Heart left ventricle (tissue), 16 donors: Measurements from ENCODE around the gene ZNF701. TPM values are rescaled to one million over a fixed set of nuclear protein-coding genes. Genes with fewer than 3 reads are reported as not detected.
A peak's percentile ranks its signal among the peaks of the same experiment; 100 is the strongest.
"Not testable (repeated sequence)": the region's sequence is repeated elsewhere in the genome, so short reads cannot be mapped to it uniquely, and the experiment has no call there.

Experiments
- ATAC-seq, 4 donors: fragments of 200-7000 bp; cut with Tn5 transposase; one replicate each; pipeline ENCODE4 v1.9.1; 2020 to 2022; ENCODE audit warnings: moderate library complexity in 4 of 4, mild to moderate bottlenecking in 3 of 4, moderate number of reproducible peaks in 1 of 4
- DNase-seq, 5 donors: peaks; one replicate each; pipeline ENCODE4 v3.0.0-alpha.2; 2020
- H3K27ac ChIP-seq, 12 donors: fragments of 200-600 bp; sonication (generic) in 4 of 12; one replicate each; pipeline versions ENCODE4 v1.5.0 to v1.8.0; 2016 to 2022; ENCODE audit warnings: mild to moderate bottlenecking in 2 of 12
- H3K27me3 ChIP-seq, 9 donors: fragments of 200-600 bp; sonication (generic) in 2 of 9; one replicate each; pipeline versions ENCODE4 v1.5.1 to v1.8.0; 2016 to 2022; ENCODE audit warnings: mild to moderate bottlenecking in 3 of 9
- H3K36me3 ChIP-seq, 9 donors: fragments of 200-600 bp; sonication (generic) in 2 of 9; one replicate each; pipeline versions ENCODE4 v1.5.0 to v1.8.0; 2018 to 2022; ENCODE audit warnings: mild to moderate bottlenecking in 2 of 9
- H3K4me1 ChIP-seq, 12 donors: fragments of 200-600 bp; sonication (generic) in 4 of 12; one replicate each; pipeline versions ENCODE4 v1.5.0 to v1.8.0; 2016 to 2022; ENCODE audit warnings: mild to moderate bottlenecking in 3 of 12
- H3K4me3 ChIP-seq, 12 donors: fragments of 200-600 bp; sonication (generic) in 4 of 12; one replicate each; pipeline versions ENCODE4 v1.5.0 to v1.8.0; 2017 to 2022; ENCODE audit warnings: mild to moderate bottlenecking in 9 of 12, moderate library complexity in 4 of 12
- H3K9me3 ChIP-seq, 12 donors: fragments of 200-600 bp; sonication (generic) in 4 of 12; one replicate each; pipeline versions ENCODE4 v1.5.0 to v1.8.0; 2016 to 2022; ENCODE audit warnings: mild to moderate bottlenecking in 1 of 12
- CTCF ChIP-seq, 12 donors: fragments of 200-600 bp; sonication (generic) in 4 of 12; IDR thresholded peaks; one replicate each; pipeline versions ENCODE4 v1.5.0 to v1.8.0; 2018 to 2022; ENCODE audit warnings: antibody characterized with exemption in 12 of 12, mild to moderate bottlenecking in 5 of 12
- POLR2A ChIP-seq, 2 donors: fragments of 450-650 bp; IDR thresholded peaks; one replicate each; pipeline ENCODE4 v1.6.1; 2017; ENCODE audit warnings: antibody characterized with exemption in 2 of 2, mild to moderate bottlenecking in 2 of 2, moderate library complexity in 2 of 2
- WGBS, 4 donors: extraction: QIAGEN DNeasy Blood & Tissue Kit in 2 of 4; methylation state at CpG; one replicate each; pipeline versions ENCODE4 v1.1.5 to v1.1.7; 2013 to 2018; 5-methylcytosine and 5-hydroxymethylcytosine counted together
- intact Hi-C, 10 donors: fragments of 100-400 bp; cut with DNase I; formaldehyde crosslinking; loops; one replicate each; pipeline versions ENCODE4 v1.11.1 to v1.14.2; 2022
- polyA plus RNA-seq, 2 donors: library from polyadenylated mRNA; stranded (reverse); fragments of 200-250 nt; gene quantifications; one replicate each; pipeline ENCODE4 v1.2.3, GENCODE V29; 2013
- total RNA-seq, 9 donors: library from RNA; depleted of rRNA in 2 of 9; stranded (reverse); fragments of >200 nt in 2 of 9; fragmentation: NEBNext Ultra II Directional in 3 of 9; extraction: Animal tissue kit (Norgen Biotek cat#: 25700) in 3 of 9; gene quantifications; one replicate each; pipeline versions ENCODE4 v1.1.0 to v1.2.4, GENCODE V29; 2016 to 2023
- donor health status: ischemic (EF 13 %, LVEDD 7.1; RV severe dilation, severe dysfunction).
- donor health status: healthy with polysubstance abuse.
- donor health status: DM: no; HTN: yes; CAD: no.
- donor health status: DM: no; HTN: no; CAD: no.
- donor health status: ischemic (EF 25% LVEDD 6.9; RV normal size, moderate dysfunction).
- donor health status: ischemic (EF 25% LVEDD 5.7; RV mildly dilated, moderate dysfunction).
- donor health status: healthy.
- donor health status: DM: yes; HTN: yes; CAD: no.
- donor health status: ischemic (EF 35%, LVEDD 5.7; RV mildly dilated, moderate dysfunction).
- donor health status: nonischemic (EF 11% LVEDD 7.7; RV severe dilation, severe dysfunction).
- donor health status: DM: yes; HTN: yes; CAD: no.
- donor health status: PGD.
- donor health status: ischemic (EF 29% LVEDD 5.4; RV normal size, mild dysfunction).
- donor health status: nonischemic (EF 23%, LVEDD 6.1; RV moderate dilation, normal function).

ZNF701 gene
- total and polyA plus RNA-seq, 11 donors = 8.3 to 26.6 (median 15.6) TPM

GRCh38 chr19:52601974-52602366 lies 31.9 kb downstream of the ZNF701 start:
- peak in 2 of 4 donors; percentile 29 to 35 for ATAC-seq
- Histone ChIP-seq H3K9me3 (peaks cover 0 to 24% (median 0%) of the 10 kb centered on the region in 12 donors), H3K4me1 (peaks cover 0 to 19% (median 12%) of the 10 kb centered on the region in 12 donors), H3K4me3 (peak overlapping the region in 11 of 12 donors; percentile 57 to 80 (median 68)), H3K27ac (peak overlapping the region in 9 of 12 donors; percentile 32 to 73 (median 60))
- TF ChIP-seq CTCF (IDR thresholded peaks at IDR 0.05) = peak in 3 of 12 donors; percentile 9 to 25 (median 20)
- WGBS, 4 donors = 54 to 62% (median 60%) methylated on average over 3 of the region's 3 CpGs
- DNase-seq, H3K27me3 ChIP-seq, H3K36me3 ChIP-seq: not testable (repeated sequence)
- intact Hi-C loops = loop anchor here in 4 of 10 donors (2.0 to 5.0 kb wide), 5 partner anchors 35 to 135 kb away; partner anchors contain the start of genes ZNF808 (in 2 of the 4), ZNF83 (in 2 of the 4) and ZNF611 (in 1 of the 4)

GRCh38 chr19:52602941-52603340 lies 32.9 kb downstream of the ZNF701 start:
- intact Hi-C loops = loop anchor here in 3 of 10 donors (5.0 kb wide), 4 partner anchors 34 to 134 kb away; partner anchors contain the start of genes ZNF83 (in 2 of the 3) and ZNF611 (in 1 of the 3)
- DNase-seq = no peak
- Histone ChIP-seq H3K36me3 (no peaks in the 10 kb centered on the region), H3K4me3 (no peak overlapping the region), H3K9me3 (peaks cover 0 to 31% (median 0%) of the 10 kb centered on the region in 12 donors), H3K27me3 (no peaks in the 10 kb centered on the region), H3K27ac (peak overlapping the region in 3 of 12 donors; percentile 27 to 73 (median 27)), H3K4me1 (peaks cover 0 to 19% (median 12%) of the 10 kb centered on the region in 12 donors)
- ATAC-seq = no peak
- 84 to 93% (median 89%) methylated on average over 2 of the region's 2 CpGs for WGBS, 4 donors
- no peak for TF ChIP-seq POLR2A (IDR thresholded peaks at IDR 0.05)
- no peak for TF ChIP-seq CTCF (IDR thresholded peaks at IDR 0.05)

DNA sequence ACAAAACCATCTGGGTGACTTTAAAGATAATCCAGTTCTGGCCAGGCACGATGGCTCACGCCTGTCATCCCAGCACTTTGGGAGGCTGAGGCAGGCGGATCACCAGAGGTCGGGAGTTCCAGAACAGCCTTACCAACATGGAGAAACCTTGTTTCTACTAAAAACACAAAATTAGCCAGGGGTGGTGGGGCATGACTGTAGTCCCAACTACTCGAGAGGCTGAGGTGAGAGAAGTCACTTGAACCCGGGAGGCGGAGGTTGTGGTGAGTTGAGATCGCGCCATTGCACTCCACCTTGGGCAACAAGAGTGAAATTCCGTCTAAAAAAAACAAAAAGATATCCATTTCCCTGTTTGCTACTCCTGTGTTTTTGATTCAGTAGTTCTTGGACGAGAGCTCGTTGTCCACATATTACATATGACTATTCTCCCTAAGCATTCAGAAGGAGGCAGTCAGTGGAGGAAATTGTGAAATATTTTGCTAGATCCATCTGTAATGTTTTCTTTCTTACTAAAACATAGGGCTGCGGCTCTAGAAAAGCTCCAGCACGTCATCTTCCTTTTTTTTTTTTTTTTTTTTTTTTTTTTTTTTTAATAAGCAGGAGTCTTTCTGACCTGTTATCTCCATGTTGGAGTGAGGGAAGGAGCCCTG lies 33.6 kb downstream of the ZNF701 start:
- 84 to 92% (median 88%) methylated on average over 14 of the region's 14 CpGs for WGBS, 4 donors
- Histone ChIP-seq H3K4me3 (no peak overlapping the region), H3K9me3 (peaks cover 0 to 34% (median 0%) of the 10 kb centered on the region in 12 donors), H3K4me1 (peaks cover 0 to 19% (median 12%) of the 10 kb centered on the region in 12 donors), H3K27me3 (no peaks in the 10 kb centered on the region), H3K36me3 (no peaks in the 10 kb centered on the region), H3K27ac (peak overlapping the region in 2 of 12 donors; percentile 27)
- no peak for TF ChIP-seq CTCF (IDR thresholded peaks at IDR 0.05)
- TF ChIP-seq POLR2A (IDR thresholded peaks at IDR 0.05) = no peak
- intact Hi-C loops = loop anchor here in 3 of 10 donors (5.0 kb wide), 4 partner anchors 34 to 134 kb away; partner anchors contain the start of genes ZNF83 (in 2 of the 3) and ZNF611 (in 1 of the 3)
- no peak for DNase-seq
- ATAC-seq = peak in 1 of 4 donors; percentile 22

DNA sequence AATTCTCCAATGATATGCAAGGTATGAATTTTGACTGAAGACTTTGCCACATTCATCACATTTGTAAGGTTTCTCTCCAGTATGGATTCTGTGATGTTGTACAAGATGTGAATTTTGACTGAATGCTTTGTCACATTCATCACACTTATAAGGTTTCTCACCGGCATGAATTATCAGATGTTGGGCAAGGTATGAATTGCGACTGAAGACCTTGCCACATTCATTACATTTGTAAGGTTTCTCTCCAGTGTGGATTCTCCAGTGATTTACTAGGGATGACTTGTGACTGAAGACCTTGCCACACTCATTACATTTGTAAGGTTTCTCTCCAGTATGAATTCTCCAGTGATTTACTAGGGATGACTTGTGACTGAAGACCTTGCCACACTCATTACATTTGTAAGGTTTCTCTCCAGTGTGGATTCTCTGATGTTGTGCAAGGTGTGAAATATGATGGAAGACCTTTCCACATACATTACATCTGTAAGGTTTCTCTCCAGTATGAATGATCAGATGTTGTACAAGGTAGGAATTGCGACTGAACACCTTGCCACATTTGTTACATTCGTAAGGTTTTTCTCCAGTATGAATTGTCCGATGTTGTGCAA lies 43.3 kb downstream of the ZNF701 start:
- ATAC-seq (no peak), DNase-seq (no peak)
- Histone ChIP-seq H3K27ac (no peak overlapping the region), H3K9me3 (peaks cover 0 to 71% (median 6%) of the 10 kb centered on the region in 12 donors), H3K27me3 (no peaks in the 10 kb centered on the region), H3K4me1 (no peaks in the 10 kb centered on the region), H3K36me3 (peaks cover 0 to 61% (median 47%) of the 10 kb centered on the region in 9 donors), H3K4me3 (no peak overlapping the region)
- TF ChIP-seq CTCF (IDR thresholded peaks at IDR 0.05) = no peak
- TF ChIP-seq POLR2A (IDR thresholded peaks at IDR 0.05) = no peak
- 95 to 98% (median 97%) methylated on average over 5 of the region's 5 CpGs for WGBS, 4 donors
- intact Hi-C loops = no loop called here
